ENCODE measurements around the gene TLCD3A.
"Not testable (repeated sequence)": the region's sequence is repeated elsewhere in the genome, so short reads cannot be mapped to it uniquely, and the experiment has no call there.

The TLCD3A gene

GRCh38 chr17:718075-718474 is 14.3 kb upstream of the TLCD3A start:
- DNase-seq = no peak

GRCh38 chr17:720706-721539 is 11.5 kb upstream of the TLCD3A start:
- no peak for DNase-seq

DNA sequence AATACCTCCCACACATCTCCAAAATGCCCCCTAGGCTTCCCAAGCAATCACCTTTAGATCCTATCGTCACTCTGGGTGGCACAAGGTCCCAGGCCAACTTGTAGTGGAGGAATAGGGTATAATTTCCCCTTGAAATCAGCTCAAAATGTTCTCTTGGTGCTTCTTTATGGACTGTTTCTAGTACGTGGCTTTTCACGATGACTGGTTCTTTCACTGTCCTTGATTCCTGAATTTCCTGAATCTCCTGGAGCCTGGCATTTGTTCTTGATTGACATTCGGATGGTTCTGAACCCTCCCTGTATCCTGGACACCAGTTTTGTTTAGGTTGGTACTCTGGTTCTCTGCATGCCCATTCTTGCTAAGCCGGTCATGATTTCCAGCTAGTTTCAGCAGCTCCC is 10.9 kb upstream of the TLCD3A start:
- DNase-seq = no peak

DNA sequence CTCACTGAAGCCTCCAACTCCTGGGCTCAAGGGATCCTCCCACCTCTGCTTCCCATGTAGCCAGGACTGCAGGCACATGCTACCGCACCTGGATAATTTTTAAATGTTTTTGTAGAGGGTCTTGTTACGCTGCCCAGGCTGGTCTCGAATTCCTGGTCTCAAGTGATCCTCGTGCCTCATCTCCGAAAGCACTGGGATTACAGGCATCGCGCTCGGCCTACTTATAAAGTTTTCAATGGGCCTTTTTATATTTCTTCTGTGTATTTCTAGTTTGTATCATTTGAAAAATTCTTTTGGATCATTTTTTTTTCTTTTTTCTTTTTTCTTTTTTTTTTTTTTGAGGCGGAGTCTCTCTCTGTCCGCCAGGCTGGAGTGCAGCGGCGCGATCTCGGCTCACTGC is 7.3 kb upstream of the TLCD3A start:
- DNase-seq = no peak

GRCh38 chr17:725746-726145 is 6.7 kb upstream of the TLCD3A start:
- DNase-seq = no peak

- DNase-seq = no peak
Measured at GRCh38 chr17:726271-726919, 6.0 kb upstream of the TLCD3A start.

DNA sequence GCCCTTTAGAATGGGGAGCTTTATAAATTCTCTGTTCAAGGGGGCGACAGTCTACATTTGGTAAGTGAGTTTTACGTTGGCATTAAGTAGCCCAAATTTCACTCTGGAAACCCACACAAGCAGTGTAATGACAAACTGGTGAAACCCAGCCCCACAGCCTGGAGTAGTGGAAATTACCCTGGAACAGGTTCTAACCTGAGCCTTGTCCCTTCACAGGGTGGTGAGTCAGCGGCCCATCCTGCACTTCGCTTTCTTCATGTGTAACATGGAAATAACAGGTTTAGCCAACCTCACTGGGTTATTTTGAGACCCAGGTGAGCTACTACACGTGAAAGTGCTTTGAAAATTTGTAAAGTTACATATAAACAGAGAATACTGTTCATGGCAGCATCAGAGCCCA is 3.5 kb upstream of the TLCD3A start:
- DNase-seq = no peak

GRCh38 chr17:731644-732066 is 741 bp upstream of the TLCD3A start:
- no peak for DNase-seq

DNA sequence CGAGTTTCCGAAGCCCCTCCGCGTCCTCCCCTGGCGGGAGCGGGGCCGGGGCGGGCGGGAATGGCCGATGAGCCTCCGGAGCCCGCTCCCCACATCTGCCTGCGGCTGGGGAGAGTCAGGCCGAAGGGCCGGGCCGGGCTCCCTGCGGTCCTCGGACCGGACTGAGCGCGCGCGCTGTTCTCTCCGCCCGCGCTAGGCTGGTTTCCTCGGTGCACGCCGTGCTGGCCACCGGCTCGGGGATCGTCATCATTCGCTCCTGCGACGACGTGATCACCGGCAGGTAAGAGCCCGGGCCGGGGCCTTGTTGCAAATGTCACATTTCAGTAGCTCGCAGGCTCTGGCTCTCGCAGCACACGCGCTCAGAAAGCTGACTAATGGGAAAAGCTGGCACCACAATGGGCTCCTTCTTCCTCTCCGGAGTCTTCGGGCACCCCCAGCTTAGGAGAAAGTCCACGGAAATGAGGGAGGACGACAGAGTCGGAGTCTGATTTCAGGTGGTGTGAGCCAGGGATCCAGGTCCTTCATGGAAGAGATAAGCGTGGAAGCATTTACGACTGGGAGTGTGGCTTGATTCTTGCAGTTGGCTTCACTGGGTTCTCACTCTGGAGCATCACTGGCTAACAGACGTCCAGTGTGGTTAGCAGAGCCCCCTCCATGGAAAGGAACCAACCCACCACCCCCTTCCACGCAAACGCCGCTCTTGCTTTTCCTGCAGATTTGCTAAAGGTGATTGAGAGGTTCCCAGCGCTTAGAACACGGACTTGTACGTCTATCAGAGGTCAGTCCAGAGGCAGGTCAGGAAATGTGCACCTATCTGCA is 715 bp downstream of the TLCD3A start:
- no peak for DNase-seq

DNA sequence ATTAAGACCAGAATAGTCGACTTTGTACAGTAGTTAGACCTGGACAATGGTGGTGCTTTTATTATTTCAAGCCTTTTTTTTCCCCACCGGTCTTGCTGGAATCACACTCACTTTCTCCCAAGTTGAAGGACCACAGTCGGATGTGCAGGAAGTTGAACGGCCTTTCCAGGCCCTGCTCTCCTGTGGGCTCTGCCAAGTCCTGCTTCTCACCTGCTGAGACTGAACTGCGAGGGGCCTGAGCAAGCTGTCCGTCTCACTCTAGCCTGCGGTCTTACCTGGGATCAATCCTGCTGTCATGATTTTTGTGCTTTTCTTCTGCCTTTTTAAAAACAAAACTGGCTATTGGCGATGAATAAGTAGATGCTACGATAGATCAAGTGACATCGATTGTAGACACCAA is 1.3 kb downstream of the TLCD3A start:
- no peak for DNase-seq

DNA sequence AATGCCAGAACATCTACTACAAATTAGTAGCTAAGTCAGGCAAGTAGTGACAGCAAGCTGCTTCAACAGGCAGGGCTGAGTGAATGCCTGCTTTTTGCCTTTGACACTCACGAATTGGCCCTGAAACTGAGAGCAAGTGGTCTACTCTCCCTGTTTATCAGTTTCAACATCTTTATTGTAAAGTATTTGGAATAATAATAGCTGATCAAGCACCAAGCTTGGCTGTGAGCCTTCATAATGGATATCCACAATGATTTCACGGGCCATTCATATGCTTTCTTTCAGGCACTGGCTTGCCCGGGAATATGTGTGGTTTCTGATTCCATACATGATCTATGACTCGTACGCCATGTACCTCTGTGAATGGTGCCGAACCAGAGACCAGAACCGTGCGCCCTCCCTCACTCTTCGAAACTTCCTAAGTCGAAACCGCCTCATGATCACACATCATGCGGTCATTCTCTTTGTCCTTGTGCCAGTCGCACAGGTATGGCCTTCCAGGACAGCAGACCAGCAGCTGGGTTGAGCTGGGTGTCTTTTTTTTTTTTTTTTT is 5.2 kb downstream of the TLCD3A start:
- no peak for DNase-seq

DNA sequence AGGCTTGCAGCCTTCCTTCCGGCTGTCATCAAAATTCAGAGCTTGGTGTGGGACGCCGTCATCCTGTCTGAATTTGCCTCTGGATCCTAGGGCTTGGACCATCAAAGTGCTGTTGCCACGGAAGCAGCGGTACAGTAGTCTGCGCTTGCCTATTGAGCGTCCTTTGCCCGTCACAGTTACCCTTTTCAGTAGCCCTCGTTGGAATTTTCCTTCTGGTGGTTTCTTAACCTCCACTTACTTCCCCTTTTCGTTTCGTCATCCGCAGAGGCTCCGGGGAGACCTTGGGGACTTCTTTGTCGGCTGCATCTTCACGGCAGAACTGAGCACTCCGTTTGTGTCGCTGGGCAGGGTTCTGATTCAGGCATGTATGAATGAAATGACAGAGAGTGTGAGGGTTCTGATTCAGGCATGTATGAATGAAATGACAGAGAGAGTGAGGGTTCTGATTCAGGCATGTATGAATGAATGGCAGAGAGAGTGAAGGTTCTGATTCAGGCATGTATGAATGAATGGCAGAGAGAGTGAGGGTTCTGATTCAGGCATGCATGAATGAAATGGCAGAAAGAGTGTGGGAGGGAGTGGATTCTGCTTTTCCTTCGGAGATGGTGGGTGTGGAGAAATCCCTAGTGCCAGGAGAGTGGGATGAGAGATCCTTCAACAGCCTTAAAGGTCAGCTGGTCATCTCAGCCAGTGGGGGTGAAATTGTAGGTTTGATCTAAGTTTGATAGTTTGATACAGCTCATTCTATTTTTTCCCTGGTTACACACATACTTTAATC is 8.0 kb downstream of the TLCD3A start:
- no peak for DNase-seq

GRCh38 chr17:742147-742793 is 9.9 kb downstream of the TLCD3A start:
- no peak for DNase-seq

GRCh38 chr17:743139-743538 is 10.7 kb downstream of the TLCD3A start:
- no peak for DNase-seq

DNA sequence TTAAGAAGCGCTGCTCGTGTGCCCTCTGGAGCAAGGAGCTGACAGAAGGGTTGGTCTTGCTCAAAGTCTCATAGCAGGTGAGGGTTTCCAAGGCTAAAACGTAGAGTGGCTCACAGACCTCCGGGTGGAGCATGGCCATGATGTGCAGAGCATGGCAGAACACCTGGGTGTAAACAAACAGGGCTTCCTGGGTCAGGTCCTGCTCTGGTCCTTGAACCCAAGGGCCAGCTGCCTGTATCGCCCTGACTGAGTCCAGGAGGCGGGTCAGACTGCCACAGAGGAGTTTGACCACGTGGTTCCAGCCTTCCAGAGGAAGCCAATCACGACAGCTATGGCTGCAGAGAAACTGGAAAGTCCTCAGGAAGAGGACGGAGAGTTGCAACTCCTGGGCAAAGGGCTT is 12.5 kb downstream of the TLCD3A start:
- DNase-seq = no peak

GRCh38 chr17:745406-745805 is 13.0 kb downstream of the TLCD3A start:
- DNase-seq = no peak

GRCh38 chr17:746181-746580 is 13.8 kb downstream of the TLCD3A start:
- no peak for DNase-seq

GRCh38 chr17:746783-747629 is 14.6 kb downstream of the TLCD3A start:
- no peak for DNase-seq

- DNase-seq = not testable (repeated sequence)
Measured at GRCh38 chr17:748604-749003, 16.2 kb downstream of the TLCD3A start.

DNA sequence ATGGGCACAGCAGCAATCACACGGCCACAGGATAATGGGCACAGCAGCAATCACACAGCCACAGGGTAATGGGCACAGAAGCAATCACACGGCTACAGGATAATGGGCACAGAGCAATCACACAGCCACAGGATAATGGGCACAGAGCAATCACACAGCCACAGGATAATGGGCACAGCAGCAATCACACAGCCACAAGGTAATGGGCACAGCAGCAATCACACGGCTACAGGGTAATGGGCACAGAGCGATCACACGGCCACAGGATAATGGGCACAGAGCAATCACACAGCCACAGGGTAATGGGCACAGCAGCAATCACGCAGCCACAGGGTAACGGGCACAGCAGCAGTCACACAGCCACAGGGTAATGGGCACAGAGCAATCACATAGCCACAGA is 17.0 kb downstream of the TLCD3A start:
- DNase-seq = not testable (repeated sequence)

- no peak for DNase-seq
Measured at GRCh38 chr17:750431-751037, 18.1 kb downstream of the TLCD3A start.
